Mucosa of stomach (tissue), 1 donor: Measurements from ENCODE around the gene BTF3.
"Not testable (repeated sequence)": the region's sequence is repeated elsewhere in the genome, so short reads cannot be mapped to it uniquely, and the experiment has no call there.

Experiments
- H3K27me3 ChIP-seq: one replicate; pipeline ENCODE4 v1.7.0; 2013; ENCODE audit warnings: mild to moderate bottlenecking, low read length; ENCODE audit not compliant: control insufficient read depth, insufficient read depth
- H3K36me3 ChIP-seq: one replicate; pipeline ENCODE4 v1.7.0; 2013; ENCODE audit warnings: low read length; ENCODE audit not compliant: control insufficient read depth, insufficient read depth
- H3K4me1 ChIP-seq: one replicate; pipeline ENCODE4 v1.7.0; 2013; ENCODE audit warnings: mild to moderate bottlenecking, low read length; ENCODE audit not compliant: control insufficient read depth, insufficient read depth
- H3K4me3 ChIP-seq: one replicate; pipeline ENCODE4 v1.7.0; 2013; ENCODE audit warnings: low read length
- H3K9ac ChIP-seq: one replicate; pipeline ENCODE4 v1.7.0; 2013; ENCODE audit warnings: mild to moderate bottlenecking, low read length, moderate library complexity
- H3K9me3 ChIP-seq: one replicate; pipeline ENCODE4 v1.7.0; 2013; ENCODE audit warnings: mild to moderate bottlenecking, low read length, moderate library complexity; ENCODE audit not compliant: control insufficient read depth
- donor health status: Pancreatic carcinoma.

Gene BTF3

GRCh38 chr5:73498057-73498992, at the start of gene BTF3:
TSS of gene BTF3 (plus strand) at chr5:73498442. CDS start at chr5:73498668, 226 bp downstream.
- Histone ChIP-seq H3K4me3 (peak within 1 kb of the TSS; percentile 87), H3K9ac (peak within 1 kb of the TSS; percentile 99), H3K9me3 (no peaks in the 10 kb centered on the region), H3K36me3 (no peaks in the 10 kb centered on the region), H3K4me1 (peaks cover 21% of the 10 kb centered on the region), H3K27me3 (no peaks in the 10 kb centered on the region)

DNA sequence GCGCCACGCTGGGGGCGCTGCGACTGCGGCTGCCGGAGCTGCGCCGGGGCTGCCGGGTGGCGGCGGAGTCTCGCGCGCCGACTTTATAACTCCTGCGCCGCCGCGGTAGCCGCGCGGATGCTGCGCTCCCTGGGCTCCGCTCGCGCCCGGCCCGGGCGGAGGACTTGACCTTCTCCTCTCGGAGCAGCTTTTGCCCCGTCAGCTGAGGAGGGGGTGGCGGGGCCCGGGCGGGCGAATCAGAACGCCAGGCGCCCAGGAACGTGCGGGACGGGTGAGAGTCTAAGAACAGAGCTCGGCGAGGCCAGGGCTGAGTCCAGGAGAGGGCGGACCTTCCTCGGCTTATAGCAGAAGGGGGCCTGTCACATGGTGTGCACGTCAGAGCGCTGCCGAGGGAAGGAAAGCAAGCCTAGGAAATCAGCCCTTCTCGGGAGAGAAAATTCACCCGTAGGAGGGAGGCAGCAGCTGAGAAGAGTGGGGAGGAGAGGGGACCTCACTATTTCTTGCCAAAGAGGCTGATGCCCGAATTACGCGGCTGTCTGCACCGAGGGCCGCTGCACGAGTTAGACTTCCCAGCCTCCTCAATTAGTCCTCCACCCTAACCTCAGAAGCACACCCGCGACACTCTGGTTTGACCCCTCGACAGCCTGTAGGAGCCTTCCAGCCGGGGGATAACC, 49.6 kb upstream of the BTF3 start, which contains the start of gene FOXD1:
Gene FOXD1 (minus strand): TSS at position 315 of the 674 bp plus-strand sequence. CDS start 415 bp downstream, outside the sequence.
- no peak within 1 kb of the TSS for H3K9ac ChIP-seq
- no peaks in the 10 kb centered on the region for H3K9me3 ChIP-seq
- H3K4me1 ChIP-seq: peaks cover 20% of the 10 kb centered on the region
- H3K27me3 ChIP-seq: peaks cover 89% of the 10 kb centered on the region
- H3K4me3 ChIP-seq: no peak within 1 kb of the TSS
- H3K36me3 ChIP-seq: no peaks in the 10 kb centered on the region

DNA sequence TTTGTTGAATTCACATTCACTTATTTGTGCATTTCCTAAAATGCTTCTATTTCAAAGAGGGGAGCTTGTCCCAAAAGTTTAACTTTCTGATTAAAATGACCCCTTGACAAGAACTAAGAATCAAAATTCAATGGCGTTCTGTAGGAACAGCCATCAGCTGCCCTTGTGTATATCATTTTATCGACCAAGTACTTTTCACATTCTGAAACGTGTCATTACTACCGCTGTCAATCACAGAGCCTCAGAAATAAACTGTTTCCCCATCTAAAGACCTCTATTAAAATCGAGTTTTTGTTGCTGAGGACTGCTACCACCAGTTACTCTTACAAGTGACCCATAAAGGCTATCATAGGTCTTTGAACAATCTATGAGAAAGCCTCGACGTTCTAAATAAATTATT, 48.1 kb upstream of the BTF3 start:
- Histone ChIP-seq H3K9me3 (no peaks in the 10 kb centered on the region), H3K4me1 (peaks cover 20% of the 10 kb centered on the region), H3K9ac (no peak overlapping the region), H3K4me3 (no peak overlapping the region), H3K36me3 (no peaks in the 10 kb centered on the region), H3K27me3 (peaks cover 79% of the 10 kb centered on the region)

DNA sequence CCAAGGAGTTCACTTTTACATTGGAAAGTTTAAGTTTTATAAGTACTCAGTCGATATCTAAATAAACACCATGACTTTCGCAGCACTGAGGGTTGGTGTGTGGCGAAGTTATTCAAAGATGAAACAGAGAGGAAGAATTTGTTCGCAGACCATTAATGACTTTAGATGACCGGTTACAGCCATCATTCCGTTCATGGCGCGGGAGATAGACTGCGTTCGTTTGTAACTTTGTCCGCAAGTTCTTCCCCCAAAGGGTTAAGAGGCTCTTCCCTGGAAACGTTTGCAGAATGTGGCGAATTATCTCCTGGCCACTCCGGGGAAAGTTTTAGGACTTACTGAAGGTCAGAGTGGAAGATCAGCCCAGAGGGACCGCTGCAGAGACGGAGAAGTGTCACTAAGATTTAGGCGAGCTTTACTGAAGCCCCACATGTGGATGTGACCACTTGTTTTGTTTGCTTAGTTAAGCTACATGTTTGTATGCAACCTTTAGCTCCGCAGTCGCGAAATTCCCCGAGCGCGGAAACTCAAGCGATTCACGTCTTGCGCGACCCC, 47.5 kb upstream of the BTF3 start:
- peaks cover 72% of the 10 kb centered on the region for H3K27me3 ChIP-seq
- H3K4me1 ChIP-seq: peaks cover 20% of the 10 kb centered on the region
- H3K9me3 ChIP-seq: no peaks in the 10 kb centered on the region
- H3K9ac ChIP-seq: no peak overlapping the region
- no peaks in the 10 kb centered on the region for H3K36me3 ChIP-seq
- H3K4me3 ChIP-seq: no peak overlapping the region

DNA sequence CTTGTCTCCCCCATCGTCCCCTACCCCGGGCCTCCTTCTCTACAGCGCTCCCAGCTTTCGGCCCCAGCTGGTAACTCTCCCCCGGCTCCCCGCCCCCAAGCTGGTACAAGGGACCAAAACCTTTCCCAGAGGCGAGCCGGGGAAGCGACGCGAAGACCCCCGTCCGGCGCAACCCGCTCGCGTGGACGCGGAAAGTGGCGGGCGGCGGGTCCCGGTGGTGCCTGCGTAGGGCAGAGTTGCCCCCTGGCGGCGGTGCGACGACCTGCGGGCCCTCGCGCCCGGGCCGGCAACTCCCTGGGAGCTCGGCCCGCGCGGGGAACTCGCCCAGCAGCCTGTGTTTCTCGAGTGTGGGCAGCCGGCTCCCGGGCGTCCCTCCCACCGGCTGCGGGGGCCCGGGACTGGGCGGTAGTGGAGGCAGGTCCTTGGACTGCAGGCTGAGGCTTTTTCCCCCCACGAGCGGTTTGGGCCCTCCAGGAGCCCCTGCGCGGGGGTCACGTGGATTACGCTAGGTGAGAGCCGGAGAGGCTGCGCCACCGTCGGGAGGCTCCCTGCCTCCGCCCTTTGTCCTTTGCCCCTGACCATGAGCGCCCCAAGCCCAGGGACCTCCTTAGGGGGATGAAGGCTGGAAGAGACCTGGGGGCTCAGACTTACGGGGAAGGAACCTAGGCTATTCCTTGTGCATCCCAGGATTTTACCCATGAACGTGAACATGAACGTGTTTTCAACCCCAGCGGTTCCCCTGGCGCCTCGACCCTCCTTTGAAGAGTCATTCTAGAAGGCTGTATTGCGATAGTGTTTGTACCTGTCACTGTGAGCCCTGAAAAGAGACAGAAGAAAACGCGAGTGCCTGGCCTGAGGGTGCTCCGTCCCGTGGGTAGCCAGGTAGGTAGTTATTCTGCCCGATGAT, 46.8 kb upstream of the BTF3 start:
- Histone ChIP-seq H3K27me3 (peaks cover 65% of the 10 kb centered on the region), H3K4me3 (no peak overlapping the region)

GRCh38 chr5:73452215-73452614, 46.0 kb upstream of the BTF3 start:
- Histone ChIP-seq H3K27me3 (peaks cover 60% of the 10 kb centered on the region), H3K9ac (no peak overlapping the region), H3K9me3 (no peaks in the 10 kb centered on the region), H3K4me1 (peaks cover 16% of the 10 kb centered on the region), H3K4me3 (no peak overlapping the region), H3K36me3 (no peaks in the 10 kb centered on the region)

More for the DNA sequence above, 46.8 kb upstream of the BTF3 start:
- Histone ChIP-seq H3K4me1 (peaks cover 20% of the 10 kb centered on the region), H3K9ac (no peak overlapping the region), H3K36me3 (no peaks in the 10 kb centered on the region), H3K9me3 (no peaks in the 10 kb centered on the region)

GRCh38 chr5:73454379-73455036, 43.7 kb upstream of the BTF3 start:
- no peak overlapping the region for H3K9ac ChIP-seq
- H3K36me3 ChIP-seq: no peaks in the 10 kb centered on the region
- H3K4me3 ChIP-seq: no peak overlapping the region
- H3K27me3 ChIP-seq: peaks cover 46% of the 10 kb centered on the region
- no peaks in the 10 kb centered on the region for H3K9me3 ChIP-seq
- H3K4me1 ChIP-seq: peaks cover 10% of the 10 kb centered on the region

DNA sequence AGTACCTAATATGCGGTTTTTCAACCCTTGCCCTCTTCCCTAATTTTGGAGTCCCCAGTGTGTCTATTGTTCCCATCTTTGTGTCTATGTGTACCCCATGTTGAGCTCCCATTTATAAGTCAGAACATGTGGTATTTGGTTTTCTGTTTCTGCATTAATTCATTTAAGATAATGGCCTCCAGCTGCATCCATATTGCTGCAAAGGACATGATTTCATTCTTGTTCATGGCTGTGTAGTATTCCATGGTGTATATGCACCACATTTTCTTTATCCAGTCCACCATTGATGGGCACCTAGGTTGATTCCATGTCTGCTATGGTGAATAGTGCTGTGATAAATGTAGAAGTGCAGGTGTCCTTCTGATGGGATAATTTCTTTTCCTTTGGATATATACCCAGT, 41.8 kb upstream of the BTF3 start:
- H3K9me3 ChIP-seq, H3K4me1 ChIP-seq, H3K36me3 ChIP-seq, H3K9ac ChIP-seq, H3K4me3 ChIP-seq: not testable (repeated sequence)
- peaks cover 29% of the 10 kb centered on the region for H3K27me3 ChIP-seq

- Histone ChIP-seq H3K27me3 (peaks cover 4% of the 10 kb centered on the region), H3K4me1 (no peaks in the 10 kb centered on the region)
Observed at GRCh38 chr5:73459366-73459765, 38.9 kb upstream of the BTF3 start.

GRCh38 chr5:73460133-73460532, 38.1 kb upstream of the BTF3 start:
- H3K9me3 ChIP-seq: no peaks in the 10 kb centered on the region
- no peaks in the 10 kb centered on the region for H3K4me1 ChIP-seq
- H3K27me3 ChIP-seq: peaks cover 7% of the 10 kb centered on the region
- no peaks in the 10 kb centered on the region for H3K36me3 ChIP-seq
- H3K9ac ChIP-seq: no peak overlapping the region
- H3K4me3 ChIP-seq: no peak overlapping the region

More at GRCh38 chr5:73459366-73459765, 38.9 kb upstream of the BTF3 start:
- no peaks in the 10 kb centered on the region for H3K9me3 ChIP-seq
- no peak overlapping the region for H3K4me3 ChIP-seq
- no peak overlapping the region for H3K9ac ChIP-seq
- H3K36me3 ChIP-seq: no peaks in the 10 kb centered on the region
